IMR-90 (cell line): Measurements from ENCODE around the gene POMZP3. TPM values are rescaled to one million over a fixed set of nuclear protein-coding genes. Genes with fewer than 3 reads are reported as not detected.
"Not testable (repeated sequence)": the region's sequence is repeated elsewhere in the genome, so short reads cannot be mapped to it uniquely, and the experiment has no call there.

ENCODE experiments used
- ATAC-seq: fragments of 200-7000 bp; cut with Tn5 transposase; 2 replicates; pipeline ENCODE4 v1.9.1; 2020; ENCODE audit warnings: low read depth, mild to moderate bottlenecking, moderate library complexity
- BruUV-seq: library from RNA; stranded (reverse); fragments of 400-500 nt; replicated peaks from 2 replicates; lab custom pipeline; 2021; lab: Mats Ljungman, UMichigan
- CTCF ChIA-PET: fragments of 300-600 bp; formaldehyde crosslinking; extraction: SDS; loops from one replicate; lab custom pipeline; 2021; ENCODE audit warnings: antibody characterized with exemption; lab: Yijun Ruan, JAX
- POLR2A ChIA-PET: fragments of 300-600 bp; sonication (Branson Sonifier 250); formaldehyde crosslinking; loops from one replicate; lab custom pipeline; 2022; ENCODE audit warnings: antibody characterized with exemption; ENCODE audit not compliant: unreplicated experiment; lab: Charles Lee
- DNase-seq: peaks from one replicate; pipeline ENCODE4 v3.0.0; 2013
- H2AFZ ChIP-seq: replicated peaks from 2 replicates; pipeline ENCODE3; 2013; ENCODE audit warnings: low read length, mild to moderate bottlenecking; ENCODE audit not compliant: poor library complexity
- H2AK5ac ChIP-seq: 2 replicates; pipeline ENCODE4 v1.6.1; 2013; ENCODE audit warnings: low read depth, low read length, inconsistent platforms
- H2AK9ac ChIP-seq: replicated peaks from 2 replicates; pipeline ENCODE3; 2013; ENCODE audit warnings: mild to moderate bottlenecking, low read depth, low read length, moderate library complexity; ENCODE audit not compliant: poor library complexity
- H2BK120ac ChIP-seq: 2 replicates; pipeline ENCODE4 v1.6.1; 2013; ENCODE audit warnings: low read depth, low read length, inconsistent platforms
- H2BK15ac ChIP-seq: 3 replicates; pipeline ENCODE4 v1.6.1; 2013; ENCODE audit warnings: low read depth, low read length, inconsistent platforms
- H2BK20ac ChIP-seq: 2 replicates; pipeline ENCODE4 v1.6.1; 2013; ENCODE audit warnings: low read depth, mild to moderate bottlenecking, inconsistent platforms, low read length, moderate library complexity
- H2BK5ac ChIP-seq: 2 replicates; pipeline ENCODE4 v1.6.1; 2013; ENCODE audit warnings: mild to moderate bottlenecking, low read depth, low read length, inconsistent platforms; ENCODE audit not compliant: poor library complexity, severe bottlenecking
- H3K14ac ChIP-seq: replicated peaks from 2 replicates; pipeline ENCODE4 v1.6.1; 2013; ENCODE audit warnings: low read depth, low read length, inconsistent platforms
- H3K18ac ChIP-seq: 2 replicates; pipeline ENCODE4 v1.6.1; 2013; ENCODE audit warnings: low read depth, low read length, control low read depth
- H3K23ac ChIP-seq: 2 replicates; pipeline ENCODE4 v1.6.1; 2013; ENCODE audit warnings: low read depth, low read length, inconsistent platforms
- H3K27ac ChIP-seq: 2 replicates; pipeline ENCODE4 v1.5.1; 2013; ENCODE audit warnings: mild to moderate bottlenecking, control low read depth, low read length; ENCODE audit not compliant: insufficient read depth
- H3K27me3 ChIP-seq: 2 replicates; pipeline ENCODE4 v1.6.1; 2013; ENCODE audit warnings: low read length; ENCODE audit not compliant: control insufficient read depth, insufficient read depth
- H3K36me3 ChIP-seq: 2 replicates; pipeline ENCODE4 v1.6.1; 2013; ENCODE audit warnings: low read length, mixed read lengths; ENCODE audit not compliant: control insufficient read depth, insufficient read depth
- H3K4ac ChIP-seq: 2 replicates; pipeline ENCODE4 v1.6.1; 2013; ENCODE audit warnings: low read depth, low read length, inconsistent platforms
- H3K4me1 ChIP-seq: 2 replicates; pipeline ENCODE4 v1.6.1; 2013; ENCODE audit warnings: low read length, mixed read lengths; ENCODE audit not compliant: control insufficient read depth, insufficient read depth
- H3K4me2 ChIP-seq: 2 replicates; pipeline ENCODE4 v1.6.1; 2013; ENCODE audit warnings: low read depth, mild to moderate bottlenecking, control low read depth, low read length, moderate library complexity
- H3K4me3 ChIP-seq: 2 replicates; pipeline ENCODE4 v1.5.1; 2013; ENCODE audit warnings: low read depth, mild to moderate bottlenecking, control low read depth, low read length, moderate library complexity; ENCODE audit not compliant: insufficient read depth
- H3K56ac ChIP-seq: 2 replicates; pipeline ENCODE4 v1.6.1; 2013; ENCODE audit warnings: low read length, inconsistent platforms; ENCODE audit not compliant: insufficient read depth; ENCODE audit errors: extremely low read depth
- H3K79me1 ChIP-seq, 2 experiments: 2 replicates each; pipeline ENCODE4 v1.6.1; 2013; ENCODE audit warnings: low read length in 2 of 2, inconsistent platforms in 1 of 2, low read depth in 1 of 2
- H3K9ac ChIP-seq: 2 replicates; pipeline ENCODE4 v1.6.1; 2013; ENCODE audit warnings: low read depth, low read length, control low read depth
- H3K9me1 ChIP-seq: 2 replicates; pipeline ENCODE4 v1.6.1; 2013; ENCODE audit warnings: low read length, inconsistent platforms; ENCODE audit not compliant: insufficient read depth
- H3K9me3 ChIP-seq: 2 replicates; pipeline ENCODE4 v1.6.1; 2013; ENCODE audit warnings: low read length; ENCODE audit not compliant: control insufficient read depth, insufficient read depth
- H4K20me1 ChIP-seq: 2 replicates; pipeline ENCODE4 v1.6.1; 2013; ENCODE audit warnings: low read length, inconsistent platforms; ENCODE audit not compliant: insufficient read depth
- H4K5ac ChIP-seq: 2 replicates; pipeline ENCODE4 v1.6.1; 2013; ENCODE audit warnings: mild to moderate bottlenecking, low read depth, low read length, control low read depth
- H4K8ac ChIP-seq, 2 experiments: 2 replicates each; pipeline ENCODE4 v1.6.1; 2013; ENCODE audit warnings: low read depth in 2 of 2, low read length in 2 of 2, control low read depth in 1 of 2, inconsistent platforms in 1 of 2
- H4K91ac ChIP-seq: 2 replicates; pipeline ENCODE4 v1.6.1; 2013; ENCODE audit warnings: low read depth, low read length, inconsistent platforms; ENCODE audit not compliant: insufficient read depth
- WGBS, 2 experiments: methylation state at CpG; one replicate each; pipeline versions ENCODE4 v1.1.5 to v1.1.7; 2013; ENCODE audit warnings: missing lambda C conversion rate in 2 of 2; ENCODE audit not compliant: insufficient read length in 1 of 2; ENCODE audit errors: extremely low coverage in 2 of 2; 5-methylcytosine and 5-hydroxymethylcytosine counted together
- dilution Hi-C: fragments of 300-500 bp; cut with HindIII; formaldehyde crosslinking; loops from one replicate; pipeline ENCODE4 v1.14.3; 2018; ENCODE audit warnings: low sequenced_read_pairs; ENCODE audit not compliant: unreplicated experiment
- in situ Hi-C: fragments of 300-500 bp; cut with MboI; formaldehyde crosslinking; loops from 3 replicates; pipeline ENCODE4 v1.14.3; 2019; ENCODE audit warnings: low sequenced_read_pairs, inconsistent platforms, mixed read lengths
- intact Hi-C: fragments of 100-400 bp; cut with micrococcal nuclease; formaldehyde crosslinking; loops from 2 replicates; pipeline ENCODE4 v1.10.0; 2022
- polyA plus RNA-seq, 3 experiments: library from polyadenylated mRNA; depleted of rRNA; stranded (reverse); fragments of >200 nt; gene quantifications; 2 replicates each; pipeline ENCODE4 v1.2.3, GENCODE V29; 2012; ENCODE audit warnings: low replicate concordance in 1 of 3
- total RNA-seq: library from RNA; depleted of rRNA; stranded (reverse); fragments of >200 nt; gene quantifications from 2 replicates; pipeline ENCODE4 v1.2.3, GENCODE V29; 2012

Gene POMZP3
- total and polyA plus RNA-seq, 2 of the 4 experiments (the other 2 are of a cell fraction), result 1.4 to 4.8 TPM

GRCh38 chr7:76586585-76587315 lies 40.3 kb downstream of the POMZP3 start:
- H3K4me1 ChIP-seq, BruUV-seq, H3K18ac ChIP-seq, CTCF ChIA-PET, H3K4me2 ChIP-seq, DNase-seq, H3K14ac ChIP-seq, H3K9me3 ChIP-seq, H3K9ac ChIP-seq, H3K27me3 ChIP-seq, H4K8ac ChIP-seq, POLR2A ChIA-PET, H2BK5ac ChIP-seq, H2BK20ac ChIP-seq, H2AFZ ChIP-seq, H3K23ac ChIP-seq, H3K56ac ChIP-seq, H3K27ac ChIP-seq, in situ Hi-C loops, H3K4me3 ChIP-seq, H2BK15ac ChIP-seq, dilution Hi-C loops, H3K36me3 ChIP-seq, H4K5ac ChIP-seq, ATAC-seq, intact Hi-C loops, H4K91ac ChIP-seq, H3K9me1 ChIP-seq, H2BK120ac ChIP-seq, H3K4ac ChIP-seq, H2AK5ac ChIP-seq, H2AK9ac ChIP-seq: not testable (repeated sequence)
- peaks cover 24% of the 10 kb centered on the region for H4K20me1 ChIP-seq
- H3K79me1 ChIP-seq, result peaks cover 2 to 30% of the 10 kb centered on the region in 2 experiments; a peak in 3 of 4 replicates
- no CpG with 5 or more reads among the region's 2 CpGs for WGBS, 2 experiments

GRCh38 chr7:76583636-76584281 lies 43.3 kb downstream of the POMZP3 start:
- H3K14ac ChIP-seq, result peak overlapping the region; percentile 23; the same call in 1 of the 2 replicates
- H3K4me3 ChIP-seq, CTCF ChIA-PET, H3K4me1 ChIP-seq, H3K36me3 ChIP-seq, in situ Hi-C loops, H3K18ac ChIP-seq, POLR2A ChIA-PET, H3K23ac ChIP-seq, BruUV-seq, intact Hi-C loops, H2BK120ac ChIP-seq, H4K5ac ChIP-seq, H3K27me3 ChIP-seq, dilution Hi-C loops, H3K9me3 ChIP-seq, H2AFZ ChIP-seq, H2AK9ac ChIP-seq, H3K9me1 ChIP-seq, H3K56ac ChIP-seq: not testable (repeated sequence)
- WGBS, 2 experiments, result 54% methylated on average over 2 of the region's 5 CpGs; no CpG with 5 or more reads in 1 of the 2 experiments
- peak overlapping the region; percentile 41 for H2AK5ac ChIP-seq
- H4K20me1 ChIP-seq, result peaks cover 24% of the 10 kb centered on the region; the same call in 1 of the 2 replicates
- peak overlapping the region in 1 of 2 experiments; percentile 6; a peak in 1 of 4 replicates for H4K8ac ChIP-seq
- peak overlapping the region; percentile 25 for H2BK5ac ChIP-seq
- H2BK15ac ChIP-seq, result 0 out of 3 replicates have a peak overlapping the region, but pooled peaks have one; percentile 1
- H3K27ac ChIP-seq, result peak overlapping the region; percentile 63
- H3K9ac ChIP-seq, result peak overlapping the region; percentile 46; the same call in 1 of the 2 replicates
- DNase-seq, result peak; percentile 77
- peak overlapping the region; percentile 41; the same call in 1 of the 2 replicates for H3K4me2 ChIP-seq
- H2BK20ac ChIP-seq, result peak overlapping the region; percentile 0; the same call in 1 of the 2 replicates
- peak overlapping the region; percentile 1; the same call in 1 of the 2 replicates for H4K91ac ChIP-seq
- peak overlapping the region; percentile 40; the same call in 1 of the 2 replicates for H3K4ac ChIP-seq
- ATAC-seq, result peak; percentile 2
- peaks cover 2 to 20% of the 10 kb centered on the region in 2 experiments; a peak in 2 of 4 replicates for H3K79me1 ChIP-seq
